GM18951 (cell line): ENCODE results near the gene TOR4A.

Source experiments
- POLR2A ChIP-seq: IDR thresholded peaks from 4 replicates; pipeline ENCODE4 v1.6.1; 2011; ENCODE audit warnings: mild to moderate bottlenecking; ENCODE audit not compliant: insufficient read length, insufficient read depth; ENCODE audit errors: extremely low read depth
- in situ Hi-C: fragments of 300-500 bp; cut with MboI; formaldehyde crosslinking; loops from one replicate; pipeline ENCODE4 v1.12.0; 2022; ENCODE audit warnings: low sequenced_read_pairs, mixed read lengths, inconsistent platforms; ENCODE audit not compliant: unreplicated experiment

The TOR4A gene

DNA sequence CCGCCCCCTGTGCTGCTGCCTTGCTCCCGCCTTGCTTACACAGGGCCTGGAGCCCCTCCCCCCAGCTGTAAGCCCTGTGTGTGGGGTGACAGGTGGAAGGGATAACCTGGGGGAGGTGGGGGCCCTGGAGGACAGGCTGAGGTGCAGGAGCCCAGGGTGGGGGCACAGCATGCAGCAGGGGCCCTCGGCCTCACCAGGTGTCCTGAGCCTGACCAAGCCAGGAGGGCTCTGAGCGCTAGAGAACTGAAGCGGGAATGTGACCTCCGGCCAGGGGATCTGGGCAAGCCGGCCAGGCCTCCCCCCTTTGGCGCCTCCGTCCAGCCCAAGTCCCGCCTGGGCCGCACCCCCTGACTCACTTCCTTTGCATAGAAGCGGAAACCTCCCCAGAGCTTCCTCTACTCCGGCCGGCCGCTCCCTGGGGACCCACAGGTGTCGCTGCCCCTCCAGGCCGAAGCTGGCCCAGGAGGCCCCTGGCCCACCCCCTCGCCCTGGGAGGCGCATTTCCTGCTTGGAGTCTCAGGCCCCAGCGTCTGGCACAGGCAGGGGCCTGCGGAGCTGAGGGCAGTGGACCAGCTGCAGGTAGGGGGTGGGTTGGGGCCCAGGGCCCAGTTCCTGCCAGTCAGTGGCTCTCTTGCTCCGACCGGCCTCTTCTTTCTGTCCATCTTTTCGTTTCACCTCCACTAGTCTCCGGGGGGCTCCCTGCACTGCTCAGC lies at the start of gene TOR4A:
TOR4A (plus strand) TSS at position 398 of the 713 bp plus-strand sequence. CDS start 964 bp downstream, outside the sequence.
- in situ Hi-C loops: no loop called here
- peak; percentile 73 for TF ChIP-seq POLR2A

DNA sequence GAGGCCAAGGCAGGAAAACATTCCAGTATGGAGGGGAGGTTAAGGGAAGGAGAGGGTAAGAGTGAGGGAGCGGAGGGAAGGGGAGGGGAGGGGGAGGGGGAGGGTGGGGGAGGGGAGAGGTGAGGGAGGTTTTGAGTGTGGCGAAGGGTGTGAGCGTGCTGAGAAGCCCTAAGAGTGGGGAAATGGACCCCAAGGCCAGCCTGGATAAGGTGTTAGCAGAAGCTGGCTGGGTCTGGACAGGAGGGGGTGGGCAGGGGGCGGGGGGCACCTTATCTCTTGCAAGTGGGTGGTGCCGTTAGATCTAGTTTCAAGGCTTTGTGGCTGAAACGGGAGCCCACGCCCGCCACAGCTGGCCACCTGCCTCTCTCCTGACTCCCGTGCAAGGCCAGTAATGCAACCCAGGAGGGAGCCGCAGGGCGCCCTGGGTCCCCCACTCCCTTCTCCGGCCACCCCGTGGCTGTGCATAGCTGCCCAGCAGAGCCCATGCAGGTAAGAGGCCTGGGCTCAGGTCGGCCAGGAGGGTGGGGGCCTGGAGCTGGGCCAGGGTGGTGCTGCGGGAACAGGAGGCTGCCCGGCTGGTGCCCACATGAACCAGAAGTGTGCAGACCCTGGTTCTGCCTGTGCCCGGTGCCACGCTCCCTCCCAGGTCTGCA lies 49.5 kb upstream of the TOR4A start:
- in situ Hi-C loops: loop anchor here (10.0 kb wide), 1 partner anchor 103 kb away; no protein-coding TSS in a partner anchor
- no peak for TF ChIP-seq POLR2A

DNA sequence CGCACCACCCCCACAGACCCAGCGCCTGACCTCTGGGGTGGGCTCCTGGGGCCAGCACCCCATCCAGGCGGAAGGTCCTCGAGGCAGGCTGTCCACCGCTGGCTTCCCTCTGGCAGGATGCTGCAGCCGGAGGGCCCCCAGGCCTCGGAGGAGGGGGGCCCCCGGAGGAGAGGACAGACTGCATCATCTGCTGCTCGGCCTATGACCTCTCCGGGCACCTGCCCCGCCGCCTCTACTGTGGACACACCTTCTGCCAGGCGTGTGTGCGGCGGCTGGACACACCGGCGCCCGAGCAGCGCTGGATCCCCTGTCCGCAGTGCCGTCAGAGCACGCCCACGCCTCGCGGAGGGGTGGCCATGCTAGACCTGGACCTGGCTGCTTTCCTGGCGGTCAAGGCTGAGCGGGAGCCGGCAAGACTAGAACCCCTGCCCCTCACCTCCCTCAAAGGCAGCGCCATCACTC lies 49.0 kb upstream of the TOR4A start:
- in situ Hi-C loops: loop anchor here (10.0 kb wide), 1 partner anchor 104 kb away; no protein-coding TSS in a partner anchor
- no peak for TF ChIP-seq POLR2A

DNA sequence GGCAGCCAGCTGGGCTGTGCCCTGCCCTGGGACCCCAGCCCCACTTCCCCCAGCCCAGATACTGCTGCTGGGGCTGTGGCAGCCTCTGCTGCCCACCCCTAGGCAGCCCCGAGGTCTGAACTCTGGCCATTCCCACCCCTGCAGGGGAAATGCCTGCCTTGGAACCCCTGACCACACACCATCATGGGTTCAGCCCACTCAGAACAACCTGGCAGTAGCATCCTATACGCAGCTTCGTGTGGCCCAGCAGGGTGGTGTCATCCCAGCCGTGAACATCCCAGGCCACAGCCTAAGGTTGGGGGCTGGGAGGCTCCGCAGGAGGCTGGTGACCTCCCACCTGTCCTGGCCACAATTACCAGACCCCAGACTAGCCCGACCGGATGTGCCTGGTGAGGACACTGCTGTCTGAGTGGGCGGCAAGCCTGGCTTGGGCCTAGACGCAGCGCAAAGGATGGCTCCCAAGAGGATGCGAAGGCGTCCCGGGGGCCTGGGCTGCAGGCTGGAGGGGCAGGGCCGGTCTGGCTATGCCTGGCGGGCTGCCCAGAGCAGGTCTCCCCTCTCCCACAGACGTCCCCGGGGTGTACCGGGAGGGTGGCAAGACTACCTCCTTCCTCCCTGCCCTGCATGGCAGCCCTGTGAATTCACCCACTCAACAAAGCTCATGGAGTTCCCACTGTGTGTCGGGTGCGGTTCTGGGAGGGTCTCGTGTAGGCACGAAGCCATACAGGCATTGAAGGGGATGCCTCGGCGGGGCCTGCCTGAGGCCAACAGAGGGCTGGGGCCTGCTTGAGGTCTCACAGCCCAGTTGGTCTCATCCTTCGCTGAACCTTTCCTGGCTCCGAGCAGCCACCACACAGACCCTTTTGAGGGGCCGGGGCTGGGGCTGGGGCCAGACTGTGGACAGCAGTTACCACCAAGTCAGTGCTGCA lies 48.3 kb upstream of the TOR4A start:
- in situ Hi-C loops: loop anchor here (10.0 kb wide), 1 partner anchor 104 kb away; no protein-coding TSS in a partner anchor
- TF ChIP-seq POLR2A: no peak

DNA sequence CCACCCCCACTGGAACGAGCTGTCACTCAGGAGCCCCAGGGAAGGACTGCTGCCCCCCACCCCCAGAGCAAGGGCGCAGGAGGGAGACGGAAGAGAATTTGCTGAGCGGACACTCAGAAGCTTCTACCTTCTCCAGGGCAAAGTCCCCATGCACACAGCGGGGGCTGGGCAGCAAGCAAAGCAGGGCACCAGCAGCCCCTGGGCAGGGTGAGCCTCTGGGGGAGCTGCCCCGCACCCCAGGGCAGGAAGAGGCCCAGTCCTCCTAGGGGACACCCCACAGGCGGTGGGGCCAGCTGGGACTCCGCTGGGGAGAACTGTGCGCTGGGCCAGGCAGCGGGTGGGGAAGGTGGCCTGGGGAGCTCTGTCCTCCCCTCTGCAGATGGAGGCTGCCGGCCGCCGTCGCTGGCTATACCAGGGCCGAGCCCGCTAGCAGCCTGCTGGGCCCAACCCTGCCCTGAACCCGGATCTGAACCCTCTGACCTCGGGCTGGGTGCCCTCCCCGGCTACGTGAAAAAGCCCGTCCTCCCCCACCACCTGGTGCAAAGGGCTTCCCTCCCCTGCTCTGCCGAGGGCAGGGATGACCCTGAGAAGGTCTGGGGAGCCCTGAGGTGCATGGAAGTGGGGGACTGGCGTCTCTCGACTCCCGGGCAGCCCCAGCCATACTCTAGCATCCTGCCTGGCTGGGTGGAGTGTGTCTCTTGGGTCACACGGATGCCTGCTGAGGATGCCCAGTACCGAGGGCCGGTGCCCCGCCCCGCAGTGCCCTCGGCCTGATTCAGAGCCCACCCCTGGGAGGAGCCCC lies 47.4 kb upstream of the TOR4A start:
- TF ChIP-seq POLR2A: no peak
- in situ Hi-C loops: loop anchor here (10.0 kb wide), 1 partner anchor 105 kb away; no protein-coding TSS in a partner anchor

DNA sequence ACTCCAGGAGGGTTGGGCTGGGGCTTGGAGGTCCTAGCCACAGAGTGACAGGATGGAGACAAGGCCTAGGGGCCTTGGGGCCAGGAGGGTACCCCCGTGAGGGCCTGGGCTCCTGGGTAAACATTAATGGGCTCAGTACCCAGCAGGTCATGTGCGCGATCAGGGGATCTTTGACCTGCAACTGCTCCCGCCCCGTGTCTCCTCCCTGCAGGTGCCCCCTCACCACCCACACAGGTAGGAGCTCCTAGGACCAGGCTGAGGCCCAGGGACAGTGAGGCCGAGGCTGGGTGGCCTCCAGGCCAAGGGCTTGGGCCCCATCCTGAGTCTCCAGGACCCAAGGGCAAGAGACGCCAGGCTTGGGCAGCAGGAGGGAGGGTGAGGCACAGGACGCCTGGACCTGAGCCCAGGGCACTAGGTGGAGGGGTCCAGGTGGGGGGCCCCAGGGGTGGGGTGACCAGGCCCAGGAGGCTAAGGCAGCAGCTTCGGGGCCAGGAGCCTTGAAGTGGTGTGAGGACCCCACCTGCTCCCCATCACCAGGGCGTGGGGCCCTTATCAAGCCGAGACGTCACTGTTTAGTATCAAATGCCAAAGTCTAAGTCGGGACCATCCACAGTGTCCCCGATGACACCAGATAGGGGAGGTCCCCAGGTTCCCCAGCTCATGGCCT lies 46.7 kb upstream of the TOR4A start, which contains the start of gene SLC34A3:
SLC34A3 (plus strand) TSS at position 197 of the 667 bp plus-strand sequence. CDS start 802 bp downstream, outside the sequence.
- in situ Hi-C loops: no loop called here
- no peak for TF ChIP-seq POLR2A

DNA sequence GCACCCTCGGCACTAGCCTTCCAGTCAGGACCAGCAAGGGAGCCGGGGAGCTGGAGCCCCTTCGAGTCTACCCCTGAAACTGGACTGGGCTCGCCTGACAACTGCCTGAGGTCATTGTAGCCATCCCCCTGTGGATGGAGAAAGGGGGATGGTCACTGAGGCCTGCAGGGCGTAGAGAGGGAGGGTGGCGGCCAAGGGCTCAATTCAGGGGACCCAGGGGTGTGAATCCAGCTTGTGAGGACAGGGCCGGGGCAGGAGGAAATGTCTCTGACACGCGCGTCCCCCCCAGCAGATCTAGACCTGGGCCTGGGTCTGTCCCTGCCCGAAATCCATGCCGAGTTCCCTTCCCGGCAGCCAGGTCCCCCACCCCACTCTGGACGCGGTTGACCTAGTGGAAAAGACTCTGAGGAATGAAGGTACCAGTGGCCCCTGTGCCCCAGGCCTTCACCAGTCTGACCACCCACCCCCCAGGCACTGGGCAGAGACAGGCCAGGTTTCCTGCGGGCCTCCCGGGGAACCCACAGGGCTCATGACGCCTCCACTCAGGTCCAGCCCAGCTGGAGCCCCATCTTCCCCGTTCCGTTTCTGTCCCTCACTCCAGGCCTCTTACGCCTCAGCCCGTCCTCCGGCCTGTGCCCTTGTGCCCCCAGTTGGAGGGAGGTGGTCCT lies 46.0 kb upstream of the TOR4A start:
- no peak for TF ChIP-seq POLR2A
- in situ Hi-C loops: no loop called here

DNA sequence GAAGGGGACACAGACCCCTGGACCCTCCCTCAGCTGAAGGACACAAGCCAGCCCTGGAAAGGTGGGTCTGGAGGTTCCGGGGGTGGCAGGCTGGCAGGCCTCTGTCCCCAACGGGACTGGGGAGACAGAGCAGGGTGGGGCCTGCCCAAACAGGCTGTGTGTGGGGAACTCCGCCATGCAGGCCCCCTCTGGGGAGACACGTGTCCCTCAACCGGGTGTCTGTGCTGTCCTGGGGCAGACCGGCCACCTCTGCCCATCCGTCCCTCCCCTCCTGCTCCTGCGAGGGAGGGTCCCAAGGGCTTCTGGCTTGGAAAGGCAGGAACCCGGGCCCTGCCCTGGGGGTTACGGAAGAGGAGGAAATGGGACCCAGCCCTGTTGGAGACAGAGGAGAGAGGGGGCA lies 45.4 kb upstream of the TOR4A start:
- no peak for TF ChIP-seq POLR2A
- in situ Hi-C loops: no loop called here

DNA sequence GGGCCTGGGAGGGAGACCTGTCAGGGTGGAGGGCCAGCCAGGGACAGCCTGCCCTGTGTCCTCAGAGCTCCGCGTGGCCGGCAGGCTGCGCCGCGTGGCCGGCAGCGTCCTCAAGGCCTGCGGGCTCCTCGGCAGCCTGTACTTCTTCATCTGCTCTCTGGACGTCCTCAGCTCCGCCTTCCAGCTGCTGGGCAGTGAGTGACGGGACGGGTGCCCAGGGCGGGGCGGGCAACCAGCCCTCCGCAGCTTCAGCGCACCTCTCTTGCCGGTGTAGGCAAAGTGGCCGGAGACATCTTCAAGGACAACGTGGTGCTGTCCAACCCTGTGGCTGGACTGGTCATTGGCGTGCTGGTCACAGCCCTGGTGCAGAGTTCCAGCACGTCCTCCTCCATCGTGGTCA lies 45.0 kb upstream of the TOR4A start:
- no peak for TF ChIP-seq POLR2A
- in situ Hi-C loops: no loop called here

DNA sequence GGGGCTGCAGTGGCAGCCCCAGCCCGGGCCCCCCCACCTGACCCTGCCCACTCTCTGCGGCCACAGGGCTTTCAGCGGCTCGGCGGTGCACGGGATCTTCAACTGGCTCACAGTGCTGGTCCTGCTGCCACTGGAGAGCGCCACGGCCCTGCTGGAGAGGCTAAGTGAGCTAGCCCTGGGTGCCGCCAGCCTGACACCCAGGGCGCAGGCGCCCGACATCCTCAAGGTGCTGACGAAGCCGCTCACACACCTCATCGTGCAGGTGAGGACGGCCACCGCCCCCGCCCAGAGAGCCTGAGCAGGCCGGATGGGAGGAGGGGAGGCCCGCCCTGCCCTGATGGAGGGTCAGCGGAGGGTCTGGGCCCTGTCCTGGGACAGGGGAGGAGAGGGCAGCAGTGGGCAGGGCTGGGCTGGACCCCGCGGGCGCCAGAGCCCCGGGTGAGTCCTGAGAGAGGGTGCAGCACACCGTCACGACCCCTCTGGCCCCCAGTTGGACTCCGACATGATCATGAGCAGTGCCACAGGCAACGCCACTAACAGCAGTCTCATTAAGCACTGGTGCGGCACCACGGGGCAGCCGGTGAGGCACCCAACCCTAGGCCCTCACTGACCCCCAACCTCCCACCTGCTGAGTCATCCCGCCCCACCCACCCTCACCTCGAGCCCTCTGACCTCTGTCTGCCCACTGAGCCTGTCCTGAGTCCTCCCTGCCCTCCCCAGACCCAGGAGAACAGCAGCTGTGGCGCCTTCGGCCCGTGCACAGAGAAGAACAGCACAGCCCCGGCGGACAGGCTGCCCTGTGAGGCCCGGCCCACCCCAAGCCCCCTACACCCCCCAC lies 44.2 kb upstream of the TOR4A start:
- no peak for TF ChIP-seq POLR2A
- in situ Hi-C loops: no loop called here
